Measurements from ENCODE around the gene LCN15.
"Not testable (repeated sequence)": the region's sequence is repeated elsewhere in the genome, so short reads cannot be mapped to it uniquely, and the experiment has no call there.

Gene LCN15

GRCh38 chr9:136773386-136774044 lies 9.2 kb upstream of the LCN15 start:
- DNase-seq = peak in 1 of 2 experiments; percentile 36

GRCh38 chr9:136771907-136772415 lies 7.6 kb upstream of the LCN15 start:
- no peak for DNase-seq

- DNase-seq = peak; percentile 63 to 70
These were observed 5.4 kb upstream of the LCN15 start for GRCh38 chr9:136769710-136770191.

GRCh38 chr9:136766410-136767120 lies 2.2 kb upstream of the LCN15 start:
- peak; percentile 67 to 72 for DNase-seq

- DNase-seq = not testable (repeated sequence)
These were observed 1.6 kb upstream of the LCN15 start for GRCh38 chr9:136765745-136766409.

GRCh38 chr9:136765041-136765440 lies 723 bp upstream of the LCN15 start:
- DNase-seq = no peak

- no peak for DNase-seq
These were observed 676 bp downstream of the LCN15 start for GRCh38 chr9:136763649-136764035.

GRCh38 chr9:136762915-136763648 lies 1.2 kb downstream of the LCN15 start:
- DNase-seq = peak; percentile 66 to 68

GRCh38 chr9:136762221-136762691 lies 2.1 kb downstream of the LCN15 start:
- no peak for DNase-seq

- no peak for DNase-seq
These were observed 2.8 kb downstream of the LCN15 start for GRCh38 chr9:136761545-136761981.

GRCh38 chr9:136760834-136761544 lies 3.3 kb downstream of the LCN15 start:
- peak; percentile 30 to 47 for DNase-seq

- DNase-seq = no peak
These were observed 3.9 kb downstream of the LCN15 start for GRCh38 chr9:136760424-136760823.

- DNase-seq = no peak
These were observed 4.6 kb downstream of the LCN15 start for GRCh38 chr9:136759436-136760325.

GRCh38 chr9:136759001-136759400 lies 5.3 kb downstream of the LCN15 start:
- no peak for DNase-seq

GRCh38 chr9:136757751-136758140 lies 6.6 kb downstream of the LCN15 start:
- no peak for DNase-seq

GRCh38 chr9:136757328-136757727 lies 7.0 kb downstream of the LCN15 start:
- DNase-seq = no peak

- DNase-seq = no peak
These were observed 7.5 kb downstream of the LCN15 start for GRCh38 chr9:136756836-136757235.

GRCh38 chr9:136756134-136756438 lies 8.2 kb downstream of the LCN15 start:
- DNase-seq = no peak

- DNase-seq = not testable (repeated sequence)
These were observed 8.8 kb downstream of the LCN15 start for GRCh38 chr9:136755302-136756133.

- DNase-seq = no peak
These were observed 9.6 kb downstream of the LCN15 start for GRCh38 chr9:136754626-136755301.

Data from activated CD4-positive, alpha-beta T cell treated with anti-CD3 and anti-CD28 coated beads, Interleukin-2, amount 50 U/mL, for 48 hours (primary cell).